Measurements from ENCODE around the gene FDXR.
"Not testable (repeated sequence)": the region's sequence is repeated elsewhere in the genome, so short reads cannot be mapped to it uniquely, and the experiment has no call there.

The FDXR gene

GRCh38 chr17:74872313-74873036, at the start of gene FDXR:
TSS of gene FDXR (minus strand) at chr17:74872994. CDS start at chr17:74872944, 50 bp downstream.
- in situ Hi-C loops (cut with HindIII; ENCODE audit: low sequenced_read_pairs): no loop called here

- in situ Hi-C loops (cut with HindIII; ENCODE audit: low sequenced_read_pairs): no loop called here
Observed at GRCh38 chr17:74922172-74922571, 49.4 kb upstream of the FDXR start.

GRCh38 chr17:74921769-74922168, 49.0 kb upstream of the FDXR start:
- in situ Hi-C loops (cut with HindIII; ENCODE audit: low sequenced_read_pairs): no loop called here

- in situ Hi-C loops (cut with HindIII; ENCODE audit: low sequenced_read_pairs): no loop called here
Observed at GRCh38 chr17:74921026-74921681, 48.4 kb upstream of the FDXR start.

- in situ Hi-C loops (cut with HindIII; ENCODE audit: low sequenced_read_pairs): no loop called here
Observed at GRCh38 chr17:74920642-74921025, 47.8 kb upstream of the FDXR start.

GRCh38 chr17:74920306-74920620, 47.5 kb upstream of the FDXR start:
- in situ Hi-C loops (cut with HindIII; ENCODE audit: low sequenced_read_pairs): no loop called here

- in situ Hi-C loops (cut with HindIII; ENCODE audit: low sequenced_read_pairs): no loop called here
Observed at GRCh38 chr17:74919440-74920305, 46.9 kb upstream of the FDXR start.

GRCh38 chr17:74918906-74919305, 46.1 kb upstream of the FDXR start:
- in situ Hi-C loops (cut with HindIII; ENCODE audit: low sequenced_read_pairs): no loop called here

GRCh38 chr17:74917430-74917829, 44.6 kb upstream of the FDXR start:
- in situ Hi-C loops (cut with HindIII; ENCODE audit: low sequenced_read_pairs): no loop called here

GRCh38 chr17:74916851-74917199, 44.0 kb upstream of the FDXR start:
- in situ Hi-C loops (cut with HindIII; ENCODE audit: low sequenced_read_pairs): no loop called here

GRCh38 chr17:74916136-74916850, 43.5 kb upstream of the FDXR start:
- in situ Hi-C loops (cut with HindIII; ENCODE audit: low sequenced_read_pairs): no loop called here

GRCh38 chr17:74911423-74911822, 38.6 kb upstream of the FDXR start:
- in situ Hi-C loops (cut with HindIII; ENCODE audit: low sequenced_read_pairs): not testable (repeated sequence)

GRCh38 chr17:74909097-74909496, 36.3 kb upstream of the FDXR start:
- in situ Hi-C loops (cut with HindIII; ENCODE audit: low sequenced_read_pairs): not testable (repeated sequence)

GRCh38 chr17:74907012-74907411, 34.2 kb upstream of the FDXR start:
- in situ Hi-C loops (cut with HindIII; ENCODE audit: low sequenced_read_pairs): no loop called here

- in situ Hi-C loops (cut with HindIII; ENCODE audit: low sequenced_read_pairs): not testable (repeated sequence)
Observed at GRCh38 chr17:74906214-74906793, 33.5 kb upstream of the FDXR start.

- in situ Hi-C loops (cut with HindIII; ENCODE audit: low sequenced_read_pairs): no loop called here
Observed at GRCh38 chr17:74904687-74905409, 32.1 kb upstream of the FDXR start.

- in situ Hi-C loops (cut with HindIII; ENCODE audit: low sequenced_read_pairs): no loop called here
Observed at GRCh38 chr17:74903671-74904070, 30.9 kb upstream of the FDXR start.

GRCh38 chr17:74903034-74903433, 30.2 kb upstream of the FDXR start:
- in situ Hi-C loops (cut with HindIII; ENCODE audit: low sequenced_read_pairs): no loop called here

GRCh38 chr17:74901353-74902135, 28.8 kb upstream of the FDXR start:
- in situ Hi-C loops (cut with HindIII; ENCODE audit: low sequenced_read_pairs): no loop called here
